Fibroblast of lung (primary cell): ENCODE data around the gene BPGM. TPM values are rescaled to one million over a fixed set of nuclear protein-coding genes. Genes with fewer than 3 reads are reported as not detected.

Experiments
- DNase-seq, 2 donors: peaks; one replicate each; pipeline versions ENCODE4 v3.0.0 to v3.0.0-alpha.2; 2010; ENCODE audit warnings: low read depth in 2 of 2
- H2AFZ ChIP-seq: 2 replicates; pipeline ENCODE4 v1.5.1; 2012; ENCODE audit warnings: low read length, control low read depth, inconsistent platforms
- H3K27ac ChIP-seq: 2 replicates; pipeline ENCODE4 v1.5.1; 2011; ENCODE audit warnings: low read length, control low read depth; ENCODE audit not compliant: insufficient read depth
- H3K27me3 ChIP-seq: 2 replicates; pipeline ENCODE4 v1.5.1; 2011; ENCODE audit warnings: mild to moderate bottlenecking, low read length; ENCODE audit not compliant: control insufficient read depth, insufficient read depth
- H3K36me3 ChIP-seq: 2 replicates; pipeline ENCODE4 v1.5.1; 2011; ENCODE audit warnings: low read length; ENCODE audit not compliant: control insufficient read depth, insufficient read depth
- H3K4me1 ChIP-seq: 2 replicates; pipeline ENCODE4 v1.5.1; 2011; ENCODE audit warnings: low read length; ENCODE audit not compliant: control insufficient read depth, insufficient read depth; ENCODE audit errors: extremely low read depth
- H3K4me2 ChIP-seq: 2 replicates; pipeline ENCODE4 v1.5.1; 2011; ENCODE audit warnings: low read length, control low read depth; ENCODE audit not compliant: insufficient read depth; ENCODE audit errors: extremely low read depth
- H3K4me3 ChIP-seq, 4 experiments: fragments of 200-600 bp in 1 of 4; sonication (generic) in 1 of 4; replicated peaks in 1 of 4; 2 replicates each; pipeline ENCODE4 v1.5.1; 2011 to 2016; ENCODE audit warnings: low read length in 4 of 4, low read depth in 3 of 4, mild to moderate bottlenecking in 3 of 4, control low read depth in 2 of 4, inconsistent platforms in 1 of 4, mixed read lengths in 1 of 4; ENCODE audit not compliant: insufficient read depth in 1 of 4; ENCODE audit errors: control extremely low read depth in 1 of 4
- H3K79me2 ChIP-seq: 2 replicates; pipeline ENCODE4 v1.5.1; 2012; ENCODE audit warnings: mild to moderate bottlenecking, low read length, inconsistent platforms; ENCODE audit not compliant: control insufficient read depth, insufficient read depth
- H3K9ac ChIP-seq: 2 replicates; pipeline ENCODE4 v1.5.1; 2011; ENCODE audit warnings: mild to moderate bottlenecking, low read length, control low read depth; ENCODE audit not compliant: insufficient read depth
- H3K9me3 ChIP-seq: 2 replicates; pipeline ENCODE4 v1.5.1; 2012; ENCODE audit warnings: low read depth, low read length; ENCODE audit not compliant: control insufficient read depth, insufficient read depth
- H4K20me1 ChIP-seq: 2 replicates; pipeline ENCODE4 v1.5.1; 2011; ENCODE audit warnings: low read length; ENCODE audit not compliant: control insufficient read depth, insufficient read depth; ENCODE audit errors: extremely low read depth
- CTCF ChIP-seq, 2 donors: IDR thresholded peaks in 1 of 2; conservative IDR thresholded peaks in 1 of 2; 1 replicate in 1 of 2; 2 replicates in 1 of 2; pipeline ENCODE4 v1.5.1; 2011 to 2012; ENCODE audit warnings: low read length in 2 of 2, control low read depth in 1 of 2, inconsistent platforms in 1 of 2, low read depth in 1 of 2, mild to moderate bottlenecking in 1 of 2
- EZH2 ChIP-seq: IDR thresholded peaks from 2 replicates; pipeline ENCODE4 v1.5.1; 2012; ENCODE audit warnings: low read length, control low read depth, mild to moderate bottlenecking; ENCODE audit errors: missing control alignments
- polyA plus RNA-seq, 2 donors: library from polyadenylated mRNA; depleted of rRNA in 1 of 2; stranded (reverse) in 1 of 2; unstranded in 1 of 2; fragments of >200 nt; gene quantifications; 2 replicates each; pipeline ENCODE4 v1.2.1, GENCODE V29; 2011 to 2012; ENCODE audit warnings: missing spikeins in 1 of 2
- total RNA-seq: library from RNA; depleted of rRNA; stranded (reverse); fragments of >200 nt; gene quantifications from 2 replicates; pipeline ENCODE4 v1.2.1, GENCODE V29; 2014

BPGM gene
- total and polyA plus RNA-seq, 2 donors (not counting 1 experiment from before 2014, with no cell fraction given) = 25.8 to 29.7 TPM

GRCh38 chr7:134612197-134612596, 34.5 kb upstream of the BPGM start:
- Histone ChIP-seq H3K36me3 (no peaks in the 10 kb centered on the region), H3K4me1 (peaks cover 8% of the 10 kb centered on the region), H2AFZ (no peak overlapping the region), H4K20me1 (no peaks in the 10 kb centered on the region), H3K27ac (no peak overlapping the region), H3K9me3 (no peaks in the 10 kb centered on the region), H3K27me3 (no peaks in the 10 kb centered on the region), H3K9ac (no peak overlapping the region), H3K4me3 (no peak overlapping the region), H3K79me2 (no peaks in the 10 kb centered on the region), H3K4me2 (no peak overlapping the region)
- no peak for TF ChIP-seq EZH2
- TF ChIP-seq CTCF (conservative IDR thresholded peaks at IDR 0.05 in 1 of 2, IDR thresholded peaks at IDR 0.05 in 1 of 2; ENCODE audit: low read depth in 1 of 2, low read length in 2 of 2) = no peak
- DNase-seq = no peak

GRCh38 chr7:134613623-134614347, 32.9 kb upstream of the BPGM start:
- Histone ChIP-seq H3K27me3 (no peaks in the 10 kb centered on the region), H3K27ac (peak overlapping the region; percentile 27), H4K20me1 (no peaks in the 10 kb centered on the region), H2AFZ (no peak overlapping the region), H3K79me2 (no peaks in the 10 kb centered on the region), H3K4me2 (peak overlapping the region; percentile 39), H3K4me1 (peaks cover 13% of the 10 kb centered on the region), H3K9me3 (no peaks in the 10 kb centered on the region), H3K9ac (no peak overlapping the region), H3K36me3 (no peaks in the 10 kb centered on the region), H3K4me3 (no peak overlapping the region)
- peak; percentile 97 to 99 for DNase-seq
- no peak for TF ChIP-seq EZH2
- no peak for TF ChIP-seq CTCF (conservative IDR thresholded peaks at IDR 0.05 in 1 of 2, IDR thresholded peaks at IDR 0.05 in 1 of 2; ENCODE audit: low read depth in 1 of 2, low read length in 2 of 2)

GRCh38 chr7:134616611-134617010, 30.0 kb upstream of the BPGM start:
- Histone ChIP-seq H4K20me1 (no peaks in the 10 kb centered on the region), H3K9ac (no peak overlapping the region)

More at GRCh38 chr7:134616611-134617010, 30.0 kb upstream of the BPGM start:
- TF ChIP-seq EZH2 (no peak), CTCF (conservative IDR thresholded peaks at IDR 0.05 in 1 of 2, IDR thresholded peaks at IDR 0.05 in 1 of 2; ENCODE audit: low read depth in 1 of 2, low read length in 2 of 2) (no peak)
- no peak for DNase-seq
- Histone ChIP-seq H3K4me2 (no peak overlapping the region), H3K4me3 (no peak overlapping the region), H2AFZ (no peak overlapping the region), H3K4me1 (peaks cover 22% of the 10 kb centered on the region), H3K27ac (no peak overlapping the region), H3K36me3 (no peaks in the 10 kb centered on the region), H3K27me3 (no peaks in the 10 kb centered on the region), H3K79me2 (no peaks in the 10 kb centered on the region), H3K9me3 (no peaks in the 10 kb centered on the region)
